Muscle layer of duodenum (tissue), 2 donors: Measurements from ENCODE around the gene ADRA2A.
A peak's percentile ranks its signal among the peaks of the same experiment; 100 is the strongest.

Experiments used
- H3K27ac ChIP-seq: one replicate; pipeline ENCODE4 v1.7.0; 2013; ENCODE audit warnings: mild to moderate bottlenecking, low read length
- H3K27me3 ChIP-seq: one replicate; pipeline ENCODE4 v1.7.0; 2013; ENCODE audit warnings: low read depth, mild to moderate bottlenecking, control low read depth, low read length
- H3K36me3 ChIP-seq, 2 donors: one replicate each; pipeline ENCODE4 v1.7.0; 2013; ENCODE audit warnings: low read length in 2 of 2, control low read depth in 1 of 2, mild to moderate bottlenecking in 1 of 2; ENCODE audit not compliant: insufficient read depth in 2 of 2, control insufficient read depth in 1 of 2
- H3K4me1 ChIP-seq, 2 donors: one replicate each; pipeline ENCODE4 v1.7.0; 2013; ENCODE audit warnings: low read length in 2 of 2, mild to moderate bottlenecking in 2 of 2, control low read depth in 1 of 2, moderate library complexity in 1 of 2; ENCODE audit not compliant: insufficient read depth in 2 of 2, control insufficient read depth in 1 of 2
- H3K4me3 ChIP-seq, 2 donors: one replicate each; pipeline ENCODE4 v1.7.0; 2013; ENCODE audit warnings: low read length in 2 of 2, low read depth in 1 of 2, mild to moderate bottlenecking in 1 of 2
- H3K9me3 ChIP-seq, 2 donors: one replicate each; pipeline ENCODE4 v1.7.0; 2013; ENCODE audit warnings: low read length in 2 of 2, control low read depth in 1 of 2, mild to moderate bottlenecking in 1 of 2; ENCODE audit not compliant: control insufficient read depth in 1 of 2
- donor health status: healthy.

ADRA2A gene

GRCh38 chr10:111076191-111076681, 593 bp upstream of the ADRA2A start:
- Histone ChIP-seq H3K36me3 (no peaks in the 10 kb centered on the region), H3K4me1 (peaks cover 0 to 26% of the 10 kb centered on the region in 2 donors), H3K27me3 (peaks cover 32% of the 10 kb centered on the region), H3K27ac (no peak overlapping the region), H3K4me3 (peak overlapping the region; percentile 57 to 79), H3K9me3 (no peaks in the 10 kb centered on the region)

- Histone ChIP-seq H3K4me3 (peak overlapping the region; percentile 26 to 79), H3K27ac (no peak overlapping the region), H3K4me1 (peaks cover 0 to 26% of the 10 kb centered on the region in 2 donors), H3K27me3 (peaks cover 26% of the 10 kb centered on the region), H3K9me3 (no peaks in the 10 kb centered on the region), H3K36me3 (no peaks in the 10 kb centered on the region)
Measured at GRCh38 chr10:111077479-111077784, 603 bp downstream of the ADRA2A start.

GRCh38 chr10:111077785-111078504, 1.1 kb downstream of the ADRA2A start:
- no peaks in the 10 kb centered on the region for H3K36me3 ChIP-seq
- H3K27me3 ChIP-seq, result peaks cover 26% of the 10 kb centered on the region
- H3K4me3 ChIP-seq, result peak overlapping the region; percentile 26 to 79
- H3K4me1 ChIP-seq, result peaks cover 0 to 26% of the 10 kb centered on the region in 2 donors
- no peaks in the 10 kb centered on the region for H3K9me3 ChIP-seq
- no peak overlapping the region for H3K27ac ChIP-seq

GRCh38 chr10:111078505-111079185, 1.8 kb downstream of the ADRA2A start:
- H3K36me3 ChIP-seq, result no peaks in the 10 kb centered on the region
- H3K27ac ChIP-seq, result no peak overlapping the region
- H3K9me3 ChIP-seq, result no peaks in the 10 kb centered on the region
- peak overlapping the region in 1 of 2 donors; percentile 79 for H3K4me3 ChIP-seq
- H3K27me3 ChIP-seq, result peaks cover 26% of the 10 kb centered on the region
- peaks cover 0 to 26% of the 10 kb centered on the region in 2 donors for H3K4me1 ChIP-seq

GRCh38 chr10:111079241-111079760, 2.5 kb downstream of the ADRA2A start:
- H3K4me1 ChIP-seq, result peaks cover 0 to 26% of the 10 kb centered on the region in 2 donors
- no peaks in the 10 kb centered on the region for H3K9me3 ChIP-seq
- peak overlapping the region in 1 of 2 donors; percentile 8 for H3K4me3 ChIP-seq
- no peak overlapping the region for H3K27ac ChIP-seq
- H3K36me3 ChIP-seq, result no peaks in the 10 kb centered on the region
- peaks cover 21% of the 10 kb centered on the region for H3K27me3 ChIP-seq

- Histone ChIP-seq H3K27me3 (peaks cover 17% of the 10 kb centered on the region), H3K4me1 (peaks cover 0 to 26% of the 10 kb centered on the region in 2 donors), H3K27ac (no peak overlapping the region), H3K4me3 (peak overlapping the region in 1 of 2 donors; percentile 8), H3K36me3 (no peaks in the 10 kb centered on the region), H3K9me3 (no peaks in the 10 kb centered on the region)
Measured at GRCh38 chr10:111079781-111080180, 3.0 kb downstream of the ADRA2A start.

GRCh38 chr10:111080224-111080623, 3.4 kb downstream of the ADRA2A start:
- Histone ChIP-seq H3K36me3 (no peaks in the 10 kb centered on the region), H3K27ac (no peak overlapping the region), H3K9me3 (no peaks in the 10 kb centered on the region), H3K4me3 (peak overlapping the region in 1 of 2 donors; percentile 8), H3K27me3 (peaks cover 12% of the 10 kb centered on the region), H3K4me1 (peaks cover 0 to 26% of the 10 kb centered on the region in 2 donors)

- Histone ChIP-seq H3K27me3 (peaks cover 5% of the 10 kb centered on the region), H3K4me1 (peaks cover 0 to 17% of the 10 kb centered on the region in 2 donors), H3K36me3 (no peaks in the 10 kb centered on the region), H3K27ac (no peak overlapping the region), H3K9me3 (no peaks in the 10 kb centered on the region), H3K4me3 (no peak overlapping the region)
Measured at GRCh38 chr10:111081595-111081994, 4.8 kb downstream of the ADRA2A start.

- H3K4me3 ChIP-seq, result no peak overlapping the region
- peaks cover 0 to 9% of the 10 kb centered on the region in 2 donors for H3K4me1 ChIP-seq
- H3K27ac ChIP-seq, result no peak overlapping the region
- H3K36me3 ChIP-seq, result no peaks in the 10 kb centered on the region
- peaks cover 5% of the 10 kb centered on the region for H3K27me3 ChIP-seq
- H3K9me3 ChIP-seq, result no peaks in the 10 kb centered on the region
Measured at GRCh38 chr10:111082102-111082975, 5.5 kb downstream of the ADRA2A start.

GRCh38 chr10:111083222-111084095, 6.6 kb downstream of the ADRA2A start:
- H3K9me3 ChIP-seq, result no peaks in the 10 kb centered on the region
- no peak overlapping the region for H3K27ac ChIP-seq
- no peaks in the 10 kb centered on the region for H3K36me3 ChIP-seq
- H3K27me3 ChIP-seq, result no peaks in the 10 kb centered on the region
- no peak overlapping the region for H3K4me3 ChIP-seq
- no peaks in the 10 kb centered on the region for H3K4me1 ChIP-seq
